Stimulated activated naive CD8-positive, alpha-beta T cell treated with anti-CD3 and anti-CD28 coated beads, Interleukin-15, Interleukin-2, amounts not matched to agents 100 ng/mL and 50 ng/mL, for 24 hours (primary cell): ENCODE results near the gene NFYA.
A peak's percentile ranks its signal among the peaks of the same experiment; 100 is the strongest.
"Not testable (repeated sequence)": the region's sequence is repeated elsewhere in the genome, so short reads cannot be mapped to it uniquely, and the experiment has no call there.

Experiments used
- H3K27ac Mint-ChIP-seq: one replicate; pipeline ENCODE4 v1.8.0; 2021; ENCODE audit warnings: mild to moderate bottlenecking, mixed read lengths
- H3K27me3 Mint-ChIP-seq: one replicate; pipeline ENCODE4 v1.8.0; 2021; ENCODE audit warnings: mixed read lengths
- H3K36me3 Mint-ChIP-seq: one replicate; pipeline ENCODE4 v1.8.0; 2021; ENCODE audit warnings: low read depth, mixed read lengths
- H3K4me1 Mint-ChIP-seq: one replicate; pipeline ENCODE4 v1.8.0; 2021; ENCODE audit warnings: low read depth, mixed read lengths
- H3K4me3 Mint-ChIP-seq: one replicate; pipeline ENCODE4 v1.8.0; 2021; ENCODE audit warnings: mild to moderate bottlenecking, mixed read lengths
- H3K9me3 Mint-ChIP-seq: one replicate; pipeline ENCODE4 v1.8.0; 2021; ENCODE audit warnings: mixed read lengths

Gene NFYA

DNA sequence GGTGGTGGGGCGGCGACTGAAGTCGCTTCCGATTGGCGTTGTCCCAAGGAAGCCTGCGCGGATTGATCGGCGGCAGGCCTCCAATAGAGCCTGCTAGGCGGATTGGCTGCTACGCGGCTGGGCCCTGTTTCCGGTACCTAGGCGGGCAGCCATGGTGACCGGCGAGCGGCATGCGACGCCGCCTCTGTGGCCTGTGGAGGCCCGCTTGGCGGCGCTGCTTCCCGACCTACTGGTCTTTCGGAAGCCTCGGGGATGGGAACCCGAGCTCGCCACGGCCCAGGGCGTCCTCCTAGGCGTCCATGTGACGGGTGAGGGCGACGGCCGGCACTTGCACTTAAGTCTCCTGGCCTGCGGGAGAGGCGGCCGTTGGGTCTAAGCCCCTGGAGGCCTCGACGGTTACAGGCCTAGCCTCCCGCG is 28.1 kb downstream of the NFYA start:
- Mint-ChIP-seq H3K4me3 (peak overlapping the region; percentile 45), H3K27ac (no peak overlapping the region), H3K4me1 (peaks cover 17% of the 10 kb centered on the region), H3K9me3 (no peaks in the 10 kb centered on the region), H3K27me3 (no peaks in the 10 kb centered on the region), H3K36me3 (peaks cover 58% of the 10 kb centered on the region)

GRCh38 chr6:41103847-41104246 is 31.1 kb downstream of the NFYA start:
- Mint-ChIP-seq H3K27me3 (no peaks in the 10 kb centered on the region), H3K4me1 (peaks cover 13% of the 10 kb centered on the region), H3K4me3 (no peak overlapping the region), H3K27ac (no peak overlapping the region), H3K9me3 (no peaks in the 10 kb centered on the region), H3K36me3 (peaks cover 28% of the 10 kb centered on the region)

GRCh38 chr6:41111017-41111416 is 38.2 kb downstream of the NFYA start:
- Mint-ChIP-seq H3K27ac (no peak overlapping the region), H3K27me3 (no peaks in the 10 kb centered on the region), H3K4me1 (no peaks in the 10 kb centered on the region), H3K36me3 (no peaks in the 10 kb centered on the region), H3K9me3 (no peaks in the 10 kb centered on the region), H3K4me3 (no peak overlapping the region)

DNA sequence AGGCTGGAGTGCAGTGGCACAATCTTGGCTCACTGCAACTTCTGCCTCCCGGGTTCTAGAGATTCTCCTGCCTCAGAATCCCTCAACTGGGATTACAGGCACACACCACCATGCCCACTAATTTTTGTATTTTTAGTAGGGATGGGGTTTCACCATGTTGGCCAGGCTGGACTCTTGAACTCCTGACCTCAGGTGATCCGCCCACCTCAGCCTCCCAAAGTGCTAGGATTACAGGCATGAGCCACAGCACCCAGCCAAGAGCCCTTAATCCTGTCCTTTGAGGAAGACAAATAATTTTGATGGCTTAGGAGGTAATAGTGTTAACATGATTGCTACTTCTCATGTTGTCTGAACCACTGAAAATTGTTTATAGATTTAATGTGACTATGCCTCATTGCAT is 42.3 kb downstream of the NFYA start:
- not testable (repeated sequence) for H3K9me3 Mint-ChIP-seq, H3K36me3 Mint-ChIP-seq, H3K27ac Mint-ChIP-seq, H3K4me1 Mint-ChIP-seq, H3K27me3 Mint-ChIP-seq, H3K4me3 Mint-ChIP-seq

GRCh38 chr6:41119508-41119907 is 46.7 kb downstream of the NFYA start:
- H3K4me1 Mint-ChIP-seq = no peaks in the 10 kb centered on the region
- peaks cover 33% of the 10 kb centered on the region for H3K36me3 Mint-ChIP-seq
- no peaks in the 10 kb centered on the region for H3K9me3 Mint-ChIP-seq
- no peak overlapping the region for H3K4me3 Mint-ChIP-seq
- H3K27me3 Mint-ChIP-seq = no peaks in the 10 kb centered on the region
- H3K27ac Mint-ChIP-seq = no peak overlapping the region

- peaks cover 38% of the 10 kb centered on the region for H3K36me3 Mint-ChIP-seq
Measured at GRCh38 chr6:41120058-41120457, 47.3 kb downstream of the NFYA start.

GRCh38 chr6:41122373-41122772 is 49.6 kb downstream of the NFYA start:
- H3K9me3 Mint-ChIP-seq = no peaks in the 10 kb centered on the region
- H3K4me3 Mint-ChIP-seq = no peak overlapping the region
- no peaks in the 10 kb centered on the region for H3K4me1 Mint-ChIP-seq
- H3K27me3 Mint-ChIP-seq = no peaks in the 10 kb centered on the region
- H3K27ac Mint-ChIP-seq = no peak overlapping the region
- peaks cover 40% of the 10 kb centered on the region for H3K36me3 Mint-ChIP-seq

More at GRCh38 chr6:41120058-41120457, 47.3 kb downstream of the NFYA start:
- Mint-ChIP-seq H3K9me3 (no peaks in the 10 kb centered on the region), H3K27me3 (no peaks in the 10 kb centered on the region), H3K4me1 (no peaks in the 10 kb centered on the region), H3K4me3 (no peak overlapping the region), H3K27ac (no peak overlapping the region)

- Mint-ChIP-seq H3K4me3 (no peak overlapping the region), H3K27ac (no peak overlapping the region), H3K9me3 (no peaks in the 10 kb centered on the region), H3K4me1 (no peaks in the 10 kb centered on the region), H3K36me3 (peaks cover 38% of the 10 kb centered on the region), H3K27me3 (no peaks in the 10 kb centered on the region)
Measured at GRCh38 chr6:41122918-41123317, 50.1 kb downstream of the NFYA start.

DNA sequence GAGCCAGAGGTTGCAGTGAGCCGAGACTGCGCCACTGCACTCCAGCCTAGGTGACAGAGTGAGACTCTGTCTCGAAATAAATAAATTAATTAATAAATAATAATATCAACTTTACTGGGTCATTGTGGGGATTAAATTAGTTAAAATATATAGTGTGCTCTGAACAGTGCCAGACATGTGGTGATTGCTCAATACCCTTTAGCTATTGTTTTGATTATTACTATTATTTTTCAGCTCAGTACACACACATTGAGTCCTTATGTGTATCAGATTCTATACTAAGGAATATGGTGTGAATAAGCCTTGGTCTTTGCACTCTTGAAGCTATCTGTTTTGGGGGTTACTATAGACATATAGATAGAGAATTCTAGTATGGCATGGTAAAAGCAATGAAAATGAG is 52.5 kb downstream of the NFYA start:
- Mint-ChIP-seq H3K27ac (no peak overlapping the region), H3K9me3 (no peaks in the 10 kb centered on the region), H3K27me3 (no peaks in the 10 kb centered on the region), H3K4me3 (no peak overlapping the region), H3K36me3 (peaks cover 41% of the 10 kb centered on the region), H3K4me1 (no peaks in the 10 kb centered on the region)

DNA sequence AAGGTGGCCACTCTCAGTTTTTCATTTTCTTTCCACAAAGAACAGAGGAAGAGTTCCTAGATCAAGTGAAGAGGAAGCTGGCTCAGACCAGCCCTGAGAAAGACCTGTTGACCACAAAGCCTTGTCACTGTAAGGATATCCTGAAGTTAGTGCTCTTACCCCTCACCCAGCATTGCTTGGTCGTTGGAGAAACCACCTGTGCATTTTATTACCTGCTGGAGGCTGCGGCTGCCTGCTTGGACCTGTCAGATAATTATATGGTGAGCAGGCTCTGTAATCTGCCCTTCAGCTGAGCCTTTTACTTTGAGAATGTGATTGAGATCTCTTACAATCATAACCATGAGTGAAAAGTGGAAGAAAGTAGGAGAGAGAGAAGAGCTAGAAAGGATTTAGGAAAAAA is 59.5 kb downstream of the NFYA start:
- Mint-ChIP-seq H3K27ac (no peak overlapping the region), H3K27me3 (no peaks in the 10 kb centered on the region)

GRCh38 chr6:41135062-41135832 is 62.5 kb downstream of the NFYA start:
- Mint-ChIP-seq H3K36me3 (peaks cover 20% of the 10 kb centered on the region), H3K4me3 (no peak overlapping the region), H3K9me3 (no peaks in the 10 kb centered on the region), H3K4me1 (no peaks in the 10 kb centered on the region), H3K27me3 (no peaks in the 10 kb centered on the region), H3K27ac (no peak overlapping the region)

More for the DNA sequence above, 59.5 kb downstream of the NFYA start:
- Mint-ChIP-seq H3K36me3 (peaks cover 27% of the 10 kb centered on the region), H3K9me3 (no peaks in the 10 kb centered on the region), H3K4me1 (no peaks in the 10 kb centered on the region), H3K4me3 (no peak overlapping the region)

- Mint-ChIP-seq H3K27me3 (no peaks in the 10 kb centered on the region), H3K4me1 (no peaks in the 10 kb centered on the region), H3K4me3 (no peak overlapping the region), H3K9me3 (no peaks in the 10 kb centered on the region), H3K27ac (no peak overlapping the region), H3K36me3 (peaks cover 23% of the 10 kb centered on the region)
Measured at GRCh38 chr6:41136911-41137310, 64.1 kb downstream of the NFYA start.

GRCh38 chr6:41147917-41148316 is 75.1 kb downstream of the NFYA start:
- Mint-ChIP-seq H3K27ac (no peak overlapping the region), H3K4me3 (no peak overlapping the region), H3K4me1 (peaks cover 10% of the 10 kb centered on the region), H3K36me3 (peaks cover 13% of the 10 kb centered on the region), H3K27me3 (no peaks in the 10 kb centered on the region), H3K9me3 (no peaks in the 10 kb centered on the region)
